ENCODE results near the gene CREB3.

CREB3 gene

GRCh38 chr9:35705836-35706430, 26.5 kb upstream of the CREB3 start:
- Histone ChIP-seq H3K9me3 (ENCODE audit: insufficient read depth, low read length, severe bottlenecking) (no peaks in the 10 kb centered on the region), H4K20me1 (ENCODE audit: insufficient read depth, low read length) (no peaks in the 10 kb centered on the region), H3K27ac (ENCODE audit: low read length) (no peak overlapping the region), H2AFZ (ENCODE audit: low read depth, low read length) (no peak overlapping the region), H3K9ac (ENCODE audit: low read depth, low read length) (no peak overlapping the region), H3K4me2 (ENCODE audit: insufficient read depth, low read length) (no peak overlapping the region), H3K36me3 (ENCODE audit: insufficient read depth, low read length) (peaks cover 86% of the 10 kb centered on the region), H3K27me3 (ENCODE audit: insufficient read depth, low read length, poor library complexity) (no peaks in the 10 kb centered on the region), H3K4me1 (ENCODE audit: insufficient read depth, low read length) (no peaks in the 10 kb centered on the region), H3K4me3 (ENCODE audit: low read depth in 1 of 2, low read length in 2 of 2) (no peak overlapping the region), H3K79me2 (ENCODE audit: insufficient read depth, low read length) (no peaks in the 10 kb centered on the region)
- TF ChIP-seq EZH2 (IDR thresholded peaks at IDR 0.05; ENCODE audit: borderline replicate concordance, low read depth, low read length, severe bottlenecking): no peak
- TF ChIP-seq CTCF (IDR thresholded peaks at IDR 0.05; ENCODE audit: borderline replicate concordance, extremely low read depth, low read length, poor library complexity, severe bottlenecking): no peak
- DNase-seq: no peak
- no peak for ATAC-seq (ENCODE audit: insufficient read depth, low read depth)

GRCh38 chr9:35706951-35707350, 25.5 kb upstream of the CREB3 start:
- DNase-seq (no peak), ATAC-seq (ENCODE audit: insufficient read depth, low read depth) (no peak)
- H4K20me1 ChIP-seq (ENCODE audit: insufficient read depth, low read length): 0 out of 2 replicates have a peak, but pooled peaks cover 4% of the 10 kb centered on the region
- TF ChIP-seq CTCF (IDR thresholded peaks at IDR 0.05; ENCODE audit: borderline replicate concordance, extremely low read depth, low read length, poor library complexity, severe bottlenecking) (no peak), EZH2 (IDR thresholded peaks at IDR 0.05; ENCODE audit: borderline replicate concordance, low read depth, low read length, severe bottlenecking) (no peak)
- H3K27ac ChIP-seq (ENCODE audit: low read length): no peak overlapping the region
- no peaks in the 10 kb centered on the region for H3K4me1 ChIP-seq (ENCODE audit: insufficient read depth, low read length)
- H3K79me2 ChIP-seq (ENCODE audit: insufficient read depth, low read length): no peaks in the 10 kb centered on the region
- H3K9ac ChIP-seq (ENCODE audit: low read depth, low read length): no peak overlapping the region
- no peaks in the 10 kb centered on the region for H3K27me3 ChIP-seq (ENCODE audit: insufficient read depth, low read length, poor library complexity)
- no peak overlapping the region for H3K4me2 ChIP-seq (ENCODE audit: insufficient read depth, low read length)
- no peaks in the 10 kb centered on the region for H3K9me3 ChIP-seq (ENCODE audit: insufficient read depth, low read length, severe bottlenecking)
- H3K36me3 ChIP-seq (ENCODE audit: insufficient read depth, low read length): peaks cover 86% of the 10 kb centered on the region
- no peak overlapping the region for H2AFZ ChIP-seq (ENCODE audit: low read depth, low read length)
- no peak overlapping the region for H3K4me3 ChIP-seq (ENCODE audit: low read depth in 1 of 2, low read length in 2 of 2)

- H2AFZ ChIP-seq (ENCODE audit: low read depth, low read length): no peak overlapping the region
- H3K4me2 ChIP-seq (ENCODE audit: insufficient read depth, low read length): no peak overlapping the region
- H3K4me3 ChIP-seq (ENCODE audit: low read depth in 1 of 2, low read length in 2 of 2): no peak overlapping the region
- H3K27me3 ChIP-seq (ENCODE audit: insufficient read depth, low read length, poor library complexity): no peaks in the 10 kb centered on the region
- no peak overlapping the region for H3K9ac ChIP-seq (ENCODE audit: low read depth, low read length)
- no peaks in the 10 kb centered on the region for H3K79me2 ChIP-seq (ENCODE audit: insufficient read depth, low read length)
- ATAC-seq (ENCODE audit: insufficient read depth, low read depth): no peak
- H3K4me1 ChIP-seq (ENCODE audit: insufficient read depth, low read length): no peaks in the 10 kb centered on the region
- TF ChIP-seq EZH2 (IDR thresholded peaks at IDR 0.05; ENCODE audit: borderline replicate concordance, low read depth, low read length, severe bottlenecking) (no peak), CTCF (IDR thresholded peaks at IDR 0.05; ENCODE audit: borderline replicate concordance, extremely low read depth, low read length, poor library complexity, severe bottlenecking) (no peak)
- H4K20me1 ChIP-seq (ENCODE audit: insufficient read depth, low read length): peaks cover 4% of the 10 kb centered on the region; the same call in 1 of the 2 replicates
- no peaks in the 10 kb centered on the region for H3K9me3 ChIP-seq (ENCODE audit: insufficient read depth, low read length, severe bottlenecking)
- peaks cover 88% of the 10 kb centered on the region for H3K36me3 ChIP-seq (ENCODE audit: insufficient read depth, low read length)
- H3K27ac ChIP-seq (ENCODE audit: low read length): no peak overlapping the region
- no peak for DNase-seq
These were observed 24.3 kb upstream of the CREB3 start for GRCh38 chr9:35708146-35708545.

Data from DND-41 (cell line).